Activated T-helper 9 cell treated with anti-CD3 and anti-CD28 coated beads, Interleukin-2, amount 50 U/mL, for 16 hours (primary cell): ENCODE measurements around the gene FARS2.
"Not testable (repeated sequence)": the region's sequence is repeated elsewhere in the genome, so short reads cannot be mapped to it uniquely, and the experiment has no call there.

Source experiments
- DNase-seq: peaks from one replicate; pipeline ENCODE4 v3.0.0-alpha.2; 2020; ENCODE audit warnings: low read depth

Gene FARS2

DNA sequence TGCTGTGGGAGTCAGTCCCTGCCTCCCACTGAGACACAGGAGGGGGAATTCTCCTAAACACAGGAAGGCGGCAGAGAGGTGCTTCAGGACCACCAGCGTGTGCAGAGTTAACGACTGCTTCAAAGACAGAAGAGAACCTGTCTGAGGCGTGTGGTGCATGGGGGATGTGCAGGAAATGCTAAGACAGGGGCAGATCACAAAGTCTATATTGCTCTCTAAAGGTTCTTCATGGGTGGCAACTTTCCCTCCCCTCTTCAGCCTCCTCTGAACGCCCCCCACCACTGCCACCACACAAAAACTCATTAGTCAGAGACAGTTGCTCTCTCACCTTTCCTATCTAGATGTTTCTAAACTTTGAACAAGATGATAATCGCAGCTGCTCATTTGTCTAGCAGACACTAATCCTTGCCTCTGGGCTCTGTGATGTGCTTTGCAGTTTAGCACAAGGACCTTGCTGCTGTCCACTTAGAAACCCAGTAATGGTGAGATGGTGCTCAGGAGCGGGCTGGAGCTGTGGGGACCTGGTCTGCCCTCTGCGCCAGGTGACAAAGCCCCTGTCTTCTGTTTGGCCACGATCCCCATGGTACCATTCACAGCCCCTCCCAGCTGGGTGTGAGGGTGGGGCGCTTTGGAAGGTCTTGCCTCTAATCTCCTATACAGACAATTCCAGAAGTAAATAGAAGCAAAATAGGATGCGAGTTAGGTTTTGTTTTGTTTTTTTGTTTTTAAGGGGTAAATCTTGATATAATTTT, 525.8 kb downstream of the FARS2 start:
- DNase-seq: no peak

DNA sequence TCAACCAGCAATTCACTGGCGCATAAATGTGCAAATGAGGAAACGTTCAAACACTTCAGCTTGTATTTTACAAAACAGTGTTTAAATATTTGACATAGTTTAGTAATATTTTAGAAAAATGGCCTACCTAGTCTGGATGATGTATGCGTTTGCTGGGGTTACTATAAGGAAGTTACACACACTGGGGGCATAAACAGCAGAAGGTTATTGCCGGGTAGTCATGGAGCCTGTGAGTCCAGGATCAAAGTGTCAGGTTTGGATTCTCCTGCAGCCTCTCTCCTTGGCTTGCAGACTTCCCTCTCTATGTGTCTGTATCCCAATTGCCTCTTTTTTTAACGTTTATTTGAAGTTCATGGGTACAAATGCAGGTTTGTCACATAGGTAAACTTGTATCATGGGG, 528.1 kb downstream of the FARS2 start:
- DNase-seq: not testable (repeated sequence)

DNA sequence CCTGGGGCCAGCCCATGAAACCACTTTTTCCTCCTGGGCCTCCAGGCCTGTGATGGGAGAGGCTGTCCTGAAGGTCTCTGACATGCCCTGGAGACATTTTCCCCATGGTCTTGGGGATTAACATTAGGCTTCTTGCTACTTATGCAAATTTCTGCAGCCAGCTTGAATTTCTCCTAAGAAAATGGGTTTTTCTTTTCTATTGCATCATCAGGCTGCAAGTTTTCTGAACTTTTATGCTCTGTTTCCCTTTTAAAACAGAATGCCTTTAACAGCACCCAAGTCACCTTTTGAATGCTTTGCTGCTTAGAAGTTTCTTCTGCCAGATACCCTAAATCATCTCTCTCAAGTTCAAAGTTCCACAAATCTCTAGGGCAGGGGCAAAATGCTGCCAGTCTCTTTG, 535.2 kb downstream of the FARS2 start:
- not testable (repeated sequence) for DNase-seq

GRCh38 chr6:5806406-5806805, 545.1 kb downstream of the FARS2 start:
- not testable (repeated sequence) for DNase-seq

DNA sequence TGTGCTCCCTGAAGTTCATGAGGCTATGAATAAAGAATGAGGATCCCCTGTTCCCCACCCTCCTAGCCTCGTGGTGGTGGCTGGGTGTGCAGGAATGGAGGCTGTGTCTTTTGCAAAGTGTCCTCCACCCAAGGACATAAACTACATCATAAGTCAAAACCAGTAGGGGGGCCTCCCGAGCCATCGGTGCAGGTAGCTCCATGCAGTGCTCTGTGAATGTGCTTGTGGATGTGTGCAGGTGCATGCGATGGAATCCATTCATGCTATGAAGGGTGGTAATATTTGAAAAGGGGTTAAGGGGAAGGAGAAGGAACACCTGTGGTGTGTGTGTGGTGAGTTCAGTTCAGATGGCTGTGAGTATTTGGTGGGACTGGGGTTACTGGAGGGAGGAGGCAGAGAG, 548.1 kb downstream of the FARS2 start:
- DNase-seq: no peak

- no peak for DNase-seq
Measured at GRCh38 chr6:5811997-5812396, 550.7 kb downstream of the FARS2 start.

- no peak for DNase-seq
Measured at GRCh38 chr6:5813625-5814027, 552.3 kb downstream of the FARS2 start.

DNA sequence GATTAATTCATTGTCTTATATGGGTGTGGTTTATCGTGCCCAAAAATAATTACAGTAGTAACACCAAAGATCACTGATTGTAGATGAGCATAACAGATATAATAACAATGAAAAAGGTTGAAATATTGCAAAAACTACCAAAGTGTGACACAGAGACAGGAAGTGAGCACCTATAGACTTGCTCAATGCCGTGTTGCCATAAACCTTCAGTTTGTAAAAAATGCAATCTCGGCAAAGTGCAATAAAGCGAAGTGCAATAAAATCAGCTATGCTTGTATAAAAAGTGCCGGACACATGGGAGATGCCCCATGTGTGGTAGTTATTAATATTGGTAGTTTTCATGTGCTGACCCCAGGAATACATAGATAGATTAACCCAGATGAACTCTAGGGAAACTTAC, 552.8 kb downstream of the FARS2 start:
- no peak for DNase-seq

DNA sequence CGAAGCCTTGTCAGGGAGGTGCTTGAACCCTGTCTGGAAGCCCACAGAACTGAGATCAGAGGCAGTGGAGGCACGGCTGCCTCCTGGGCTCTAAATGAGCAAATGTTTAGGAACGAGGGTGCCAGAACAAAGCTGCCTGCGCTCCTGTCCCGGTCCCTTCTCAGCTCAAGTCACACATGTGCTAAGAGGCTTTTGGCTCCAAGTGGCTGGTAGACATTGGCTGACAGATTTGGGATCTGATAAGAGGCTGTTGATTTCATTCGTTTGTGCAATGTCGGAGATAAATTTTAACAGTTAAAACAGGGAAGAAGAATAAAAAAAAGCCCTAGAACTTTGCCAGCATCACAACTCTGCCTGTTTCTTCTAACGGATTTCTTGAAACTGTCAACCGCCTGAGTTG, 553.6 kb downstream of the FARS2 start:
- no peak for DNase-seq

DNA sequence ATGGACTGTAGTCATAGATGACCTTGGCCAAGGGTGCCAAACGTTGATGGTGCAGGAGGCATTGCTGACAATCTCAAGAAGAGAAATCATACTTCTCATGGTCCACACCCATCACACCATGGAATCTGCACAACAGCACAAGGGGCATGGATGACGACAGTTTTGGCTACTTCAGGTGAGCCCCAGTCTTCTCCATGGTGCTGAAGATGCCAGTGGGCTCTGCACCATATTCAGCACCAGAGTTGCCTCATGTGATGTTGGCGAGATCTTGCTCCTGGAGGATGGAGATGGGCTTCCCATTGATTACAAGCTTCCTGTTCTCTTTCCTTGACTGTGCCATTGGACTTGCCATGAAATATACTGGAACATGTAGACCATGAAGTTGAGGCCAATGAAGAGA, 556.6 kb downstream of the FARS2 start:
- DNase-seq: no peak

DNA sequence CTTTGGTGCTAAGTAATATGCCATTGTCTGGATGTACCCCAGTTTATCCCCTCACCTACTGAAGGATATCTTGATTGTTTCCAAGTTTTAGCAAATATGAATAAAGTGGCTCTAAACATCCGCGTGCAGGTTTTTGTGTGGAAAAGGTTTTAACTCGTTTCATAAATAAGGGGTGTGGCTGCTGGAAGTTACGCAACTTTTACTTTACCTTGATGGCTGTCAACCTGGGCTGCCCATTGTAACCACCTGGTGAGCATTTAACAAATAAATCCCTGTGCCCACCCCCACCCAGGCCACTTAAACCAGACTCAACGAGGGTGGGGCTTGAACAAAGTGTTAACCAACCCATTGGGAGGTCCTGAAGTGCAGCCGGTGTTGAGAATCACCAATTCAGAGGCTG, 557.6 kb downstream of the FARS2 start:
- DNase-seq: no peak
